ENCODE data around the gene CSTPP1.

CSTPP1 gene

GRCh38 chr11:47152126-47152952, 215.8 kb downstream of the CSTPP1 start:
- DNase-seq (ENCODE audit: insufficient read length, low spot score), result no peak
- peak; percentile 97 for FAIRE-seq

DNA sequence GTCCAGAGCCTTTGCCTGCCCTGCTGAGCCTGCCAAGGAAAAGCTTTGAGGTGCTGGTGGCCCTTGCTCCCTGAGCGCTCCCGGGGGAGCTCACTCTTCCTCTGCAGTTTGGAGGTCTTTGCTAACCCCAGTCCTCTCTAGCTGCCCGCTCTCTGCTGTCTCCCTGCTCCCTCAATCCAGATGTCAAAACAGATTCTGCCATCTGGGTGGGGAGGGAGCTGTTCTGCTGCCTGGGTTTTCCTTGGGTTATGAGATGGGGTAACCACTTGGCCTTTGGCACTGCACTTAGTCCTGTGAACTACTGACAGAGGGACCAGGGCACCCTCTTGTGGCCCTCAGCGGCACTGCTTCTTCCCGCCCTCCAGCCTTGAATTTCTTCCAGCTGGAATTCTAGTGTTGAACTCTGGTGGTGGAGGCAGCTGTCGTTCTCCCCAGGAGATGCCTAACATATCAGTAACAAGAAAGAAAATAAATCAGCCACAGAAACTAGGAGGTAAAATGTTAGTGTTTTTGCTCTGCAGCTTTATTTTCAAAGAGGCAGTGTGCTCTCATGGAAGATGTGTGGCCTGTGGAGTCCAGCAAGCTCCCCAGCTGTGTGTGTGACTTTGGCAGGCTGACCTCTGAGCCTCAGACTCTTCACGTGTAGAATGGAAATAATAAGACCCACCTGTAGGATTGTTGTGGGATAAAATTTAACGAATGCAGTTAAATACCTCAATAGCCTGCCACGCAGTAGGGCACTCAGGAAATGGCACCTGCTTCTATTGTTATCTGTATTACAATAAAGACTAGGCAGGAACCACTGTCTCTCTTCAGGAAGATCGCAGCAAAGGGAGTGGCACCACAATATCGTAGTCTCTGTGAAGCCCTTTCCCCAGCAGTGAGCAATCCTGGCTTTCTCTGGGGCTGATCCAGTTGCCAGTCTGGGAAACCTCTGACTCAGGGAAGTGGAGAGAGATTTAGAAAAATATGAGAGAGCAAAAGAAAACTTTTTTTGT, 216.7 kb downstream of the CSTPP1 start:
- DNase-seq (ENCODE audit: insufficient read length, low spot score) (peak; percentile 81), FAIRE-seq (peak; percentile 86)

GRCh38 chr11:47154616-47155570, 218.3 kb downstream of the CSTPP1 start:
- DNase-seq (ENCODE audit: insufficient read length, low spot score) (no peak), FAIRE-seq (peak; percentile 33)

DNA sequence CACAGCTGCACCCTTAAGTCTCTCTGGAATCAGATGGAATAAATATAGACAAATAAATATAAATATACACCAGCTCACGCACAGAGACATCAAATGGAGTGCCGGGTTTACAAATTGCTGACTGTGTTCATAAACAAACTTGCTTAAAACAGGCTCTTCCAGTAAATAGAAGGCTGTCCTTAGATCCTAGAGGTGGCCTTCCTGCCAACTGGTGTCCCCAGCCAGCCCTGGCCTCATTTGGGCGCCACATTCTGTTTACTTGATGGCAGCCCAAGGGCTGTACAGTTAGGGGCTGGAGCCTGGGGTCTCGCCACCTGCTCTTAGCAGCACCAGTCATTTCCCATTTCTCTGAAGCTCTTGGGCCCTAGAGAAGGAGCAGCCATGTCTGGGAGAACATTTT, 219.3 kb downstream of the CSTPP1 start:
- no peak for DNase-seq (ENCODE audit: insufficient read length, low spot score)
- FAIRE-seq, result no peak

- FAIRE-seq (no peak), DNase-seq (ENCODE audit: insufficient read length, low spot score) (no peak)
Observed at GRCh38 chr11:47156333-47156732, 219.8 kb downstream of the CSTPP1 start.

DNA sequence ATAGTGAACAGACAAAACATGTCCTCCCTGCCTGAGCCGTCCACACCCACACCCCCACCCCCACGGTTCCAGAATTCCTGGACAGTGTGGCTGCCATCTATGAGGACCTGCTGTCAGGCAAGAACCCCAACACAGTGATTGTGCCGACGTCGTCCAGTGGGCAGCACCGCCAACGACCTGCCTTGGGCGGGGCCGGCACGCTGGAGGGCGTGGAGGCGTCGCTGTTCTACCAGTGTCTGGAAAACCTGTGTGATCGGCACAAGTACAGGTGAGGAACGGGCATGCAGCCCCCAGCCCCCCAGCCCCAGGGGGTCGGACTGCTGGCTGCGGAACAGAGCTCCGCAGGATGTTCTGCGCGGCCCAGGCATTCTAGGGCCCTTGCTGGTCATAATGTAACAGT, 220.4 kb downstream of the CSTPP1 start:
- DNase-seq (ENCODE audit: insufficient read length, low spot score) (no peak), FAIRE-seq (no peak)

DNA sequence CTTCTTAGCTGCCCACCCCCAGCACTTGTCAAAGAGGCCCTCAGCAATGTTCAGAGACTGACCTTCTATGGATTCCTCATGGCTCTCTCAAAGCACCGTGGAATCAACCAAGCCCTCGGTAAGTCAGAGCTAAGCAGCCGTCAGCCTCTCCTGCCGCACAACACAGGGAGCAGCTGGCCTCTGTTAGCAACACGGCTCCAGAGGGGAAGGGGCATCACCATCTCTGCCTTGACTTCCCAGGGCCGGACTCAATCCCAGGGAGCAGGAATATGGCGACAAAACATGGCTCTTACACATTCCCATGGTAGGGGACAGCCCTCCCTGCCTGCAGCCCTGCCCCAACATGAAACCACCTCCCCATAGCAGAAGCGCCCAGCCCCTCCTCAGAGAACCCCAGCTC, 221.2 kb downstream of the CSTPP1 start:
- no peak for DNase-seq (ENCODE audit: insufficient read length, low spot score)

GRCh38 chr11:47158242-47158641, 221.7 kb downstream of the CSTPP1 start:
- DNase-seq (ENCODE audit: insufficient read length, low spot score), result no peak
- FAIRE-seq, result no peak

More for the DNA sequence above, 221.2 kb downstream of the CSTPP1 start:
- no peak for FAIRE-seq

GRCh38 chr11:47160753-47161133, 224.2 kb downstream of the CSTPP1 start:
- FAIRE-seq (no peak), DNase-seq (ENCODE audit: insufficient read length, low spot score) (no peak)

- peak; percentile 84 for DNase-seq (ENCODE audit: insufficient read length, low spot score)
- FAIRE-seq, result peak; percentile 72
Observed at GRCh38 chr11:47161134-47161854, 224.7 kb downstream of the CSTPP1 start.

DNA sequence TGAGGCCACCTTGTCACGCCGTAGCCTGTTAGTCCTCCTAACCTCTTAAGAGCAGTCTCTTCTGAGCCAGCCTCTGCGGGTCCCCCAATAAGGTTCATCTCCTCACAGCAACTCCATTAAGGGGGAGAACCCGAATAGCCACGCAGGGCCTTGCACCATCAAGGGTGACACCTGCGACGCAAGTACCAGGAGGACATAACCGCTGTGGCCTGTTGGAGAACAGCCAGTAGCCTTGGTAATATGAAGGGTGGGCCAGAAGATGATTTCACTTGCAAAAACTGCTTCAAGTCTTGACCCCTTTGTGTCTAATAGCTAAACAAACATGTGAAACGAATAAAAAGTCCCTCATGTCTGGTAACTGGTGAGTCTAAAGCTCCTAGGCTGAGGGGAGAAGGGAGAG, 225.3 kb downstream of the CSTPP1 start:
- FAIRE-seq, result no peak

DNA sequence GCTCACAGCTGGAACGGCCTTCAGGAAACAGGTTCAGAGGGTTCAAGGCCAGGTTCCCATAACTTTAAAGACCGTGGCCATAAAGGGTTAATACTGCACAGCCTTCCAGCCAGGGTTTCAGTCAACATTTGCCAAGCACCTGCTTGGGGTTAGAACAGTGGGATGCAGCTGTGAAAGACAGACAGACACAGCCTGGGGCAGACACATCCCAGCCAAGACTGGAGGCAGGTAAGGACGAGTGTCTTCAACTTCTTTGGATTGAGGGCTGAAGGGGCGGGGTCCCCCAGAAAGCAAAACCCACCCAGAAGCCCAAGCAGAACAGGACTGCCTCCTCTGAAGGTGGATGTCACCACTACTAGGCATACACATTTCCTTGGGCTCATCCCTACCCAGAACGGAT, 225.9 kb downstream of the CSTPP1 start:
- DNase-seq (ENCODE audit: insufficient read length, low spot score), result no peak
- no peak for FAIRE-seq

More for the DNA sequence above, 225.3 kb downstream of the CSTPP1 start:
- DNase-seq (ENCODE audit: insufficient read length, low spot score), result no peak

GRCh38 chr11:47163193-47163592, 226.6 kb downstream of the CSTPP1 start:
- DNase-seq (ENCODE audit: insufficient read length, low spot score) (no peak), FAIRE-seq (no peak)

DNA sequence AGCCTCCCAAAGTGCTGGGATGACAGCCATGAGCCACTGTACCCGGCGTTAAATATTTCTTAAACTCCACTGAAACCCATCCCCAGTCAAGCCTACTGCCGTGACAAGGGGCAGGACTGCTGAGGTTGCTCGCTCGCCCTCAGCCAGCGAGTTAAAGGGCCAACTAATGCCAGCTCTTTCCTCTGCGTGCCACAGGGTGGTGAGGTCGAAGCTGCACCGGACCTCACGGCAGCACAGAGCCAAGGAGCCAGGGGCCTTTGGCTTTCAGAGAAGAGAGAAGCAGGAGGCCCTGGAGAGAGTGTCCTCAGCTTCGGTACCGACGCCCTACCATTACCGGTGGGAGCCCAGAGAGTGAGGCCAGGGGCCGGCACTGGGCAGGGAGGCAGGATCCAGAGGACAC, 227.3 kb downstream of the CSTPP1 start:
- no peak for DNase-seq (ENCODE audit: insufficient read length, low spot score)
- FAIRE-seq, result no peak

DNA sequence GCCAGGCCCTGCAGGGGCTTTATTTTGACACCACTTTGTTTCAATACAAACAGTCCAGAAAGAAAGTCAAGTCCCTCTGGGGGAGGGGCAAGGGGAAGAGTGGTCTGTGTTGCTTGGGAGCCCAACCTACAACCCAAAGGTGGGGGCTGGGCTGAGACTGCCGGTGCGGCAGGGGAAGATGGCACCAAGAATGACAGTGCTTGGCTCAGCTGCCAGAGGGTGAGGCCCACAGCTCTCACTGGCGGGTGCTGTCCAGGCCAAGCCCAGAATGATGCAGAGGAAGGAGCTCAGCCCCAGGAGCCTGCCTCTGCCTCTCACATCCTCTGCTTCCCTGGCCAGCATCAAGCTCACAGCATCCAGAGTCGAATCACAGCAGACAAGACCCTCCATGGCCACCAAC, 227.8 kb downstream of the CSTPP1 start:
- no peak for FAIRE-seq

DNA sequence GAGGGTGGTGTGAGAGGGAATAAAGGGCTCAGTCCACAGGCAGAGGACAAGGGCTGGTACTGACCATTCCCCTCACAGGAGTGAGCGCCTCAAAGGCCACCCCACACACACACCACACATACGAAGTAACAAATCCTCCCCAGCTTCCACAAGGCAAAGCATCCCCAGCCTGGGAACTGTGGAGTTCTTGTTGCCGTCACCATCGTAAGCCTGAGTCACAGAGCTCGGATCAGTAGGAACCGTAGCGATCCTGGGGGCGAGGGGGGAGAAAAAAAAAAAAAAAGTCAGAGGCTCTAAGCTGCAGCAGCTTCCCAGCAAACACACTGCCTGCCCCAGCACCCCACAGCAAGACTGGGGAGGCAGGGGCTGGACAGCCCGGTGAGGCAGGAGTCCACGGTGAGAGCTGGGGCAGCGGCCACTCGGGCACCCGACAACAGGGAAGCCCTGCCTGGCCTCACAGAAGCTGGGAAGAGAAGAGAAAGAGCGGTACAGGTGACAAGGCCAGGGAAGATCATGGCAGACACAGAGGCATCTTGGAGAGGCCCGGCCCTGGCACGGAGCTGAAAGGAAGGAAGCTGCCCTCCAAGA, 228.8 kb downstream of the CSTPP1 start:
- no peak for FAIRE-seq
- no peak for DNase-seq (ENCODE audit: insufficient read length, low spot score)

More for the DNA sequence above, 227.8 kb downstream of the CSTPP1 start:
- DNase-seq (ENCODE audit: insufficient read length, low spot score), result no peak

- DNase-seq (ENCODE audit: insufficient read length, low spot score) (no peak), FAIRE-seq (no peak)
Observed at GRCh38 chr11:47166368-47166767, 229.8 kb downstream of the CSTPP1 start.

DNA sequence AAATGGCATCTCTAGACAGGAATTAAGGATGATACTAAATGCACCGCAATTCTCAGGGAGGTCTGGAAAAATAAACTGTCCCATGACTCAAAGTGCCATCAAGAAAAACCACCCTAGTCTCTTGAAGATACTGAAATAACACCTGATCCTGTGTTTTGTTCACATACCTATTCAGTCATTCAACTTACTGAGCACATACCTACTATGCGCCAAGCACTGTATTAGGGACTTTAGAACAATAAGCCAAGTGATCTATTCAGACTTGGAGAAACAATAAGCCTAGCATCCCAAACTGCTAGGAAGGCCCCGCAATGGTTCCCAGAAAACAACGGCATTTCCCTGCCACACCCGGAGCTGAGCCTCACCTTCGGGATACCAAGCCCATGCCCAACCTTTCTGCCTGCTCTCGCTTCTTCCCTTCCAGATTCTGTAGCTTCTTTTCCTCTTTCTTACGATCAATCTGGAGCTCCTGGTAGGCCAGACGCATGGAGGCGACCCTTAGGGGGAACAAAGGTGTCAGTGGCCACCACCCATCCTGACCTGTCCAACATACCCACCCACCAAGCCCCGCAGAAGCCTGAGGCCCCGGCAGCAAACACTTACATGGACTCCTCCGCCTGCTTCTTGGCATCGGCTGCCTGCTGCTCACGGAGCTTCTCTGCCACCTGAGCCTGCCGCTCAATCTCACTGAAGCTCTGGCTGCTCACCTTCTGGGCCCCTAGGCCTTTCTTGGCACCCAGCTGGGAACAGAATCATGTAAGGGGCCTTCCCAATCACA, 234.7 kb downstream of the CSTPP1 start:
- FAIRE-seq (no peak), DNase-seq (ENCODE audit: insufficient read length, low spot score) (no peak)

DNA sequence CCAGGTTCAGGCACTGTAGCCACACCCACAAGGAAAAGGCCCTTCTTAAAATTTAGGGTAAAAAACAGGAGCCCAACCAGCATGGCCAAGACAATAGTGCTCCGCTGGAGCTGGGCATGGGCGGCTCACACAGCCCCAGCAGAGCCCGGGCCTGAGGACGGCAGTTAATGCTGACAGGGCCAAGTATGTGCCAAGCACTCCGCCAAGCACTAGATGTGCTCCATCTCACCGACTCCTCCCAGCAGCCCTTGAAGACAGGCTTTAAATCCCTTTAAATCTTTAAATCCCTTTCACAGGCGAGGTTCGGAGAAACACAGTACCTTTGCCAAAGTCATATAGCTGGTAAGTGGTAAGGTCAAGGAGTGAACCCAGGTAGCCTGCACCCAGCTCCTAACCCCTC, 235.3 kb downstream of the CSTPP1 start:
- FAIRE-seq (no peak), DNase-seq (ENCODE audit: insufficient read length, low spot score) (no peak)
